Left renal cortex interstitium (tissue), 4 donors: ENCODE results near the gene GALR3. TPM values are rescaled to one million over a fixed set of nuclear protein-coding genes. Genes with fewer than 3 reads are reported as not detected.

Experiments used
- DNase-seq, 4 donors: peaks; one replicate each; pipeline ENCODE4 v3.0.0-alpha.2; 2013; ENCODE audit warnings: low read depth in 4 of 4, low spot score in 2 of 4, missing footprints in 1 of 4
- polyA plus RNA-seq, 4 donors: library from polyadenylated mRNA; unstranded; fragments of 120-200 nt; gene quantifications; one replicate each; pipeline ENCODE4 v1.2.1, GENCODE V29; 2013; ENCODE audit not compliant: insufficient read length in 4 of 4

The GALR3 gene
- polyA plus RNA-seq, 4 donors: 0.14 TPM; not detected in 3

- DNase-seq: no peak
Measured at GRCh38 chr22:37855462-37855861, 32.3 kb downstream of the GALR3 start.

- no peak for DNase-seq
Measured at GRCh38 chr22:37860796-37861421, 37.7 kb downstream of the GALR3 start.

- no peak for DNase-seq
Measured at GRCh38 chr22:37862570-37863325, 39.6 kb downstream of the GALR3 start.

GRCh38 chr22:37865510-37865909 is 42.3 kb downstream of the GALR3 start:
- no peak for DNase-seq

GRCh38 chr22:37870273-37870672 is 47.1 kb downstream of the GALR3 start:
- DNase-seq: no peak

Other genes with a start within 250 kb of the GALR3 start
- gene LGALS2, start 243.3 kb upstream of the GALR3 start, polyA plus RNA-seq: 10 to 100 TPM; 28.3 to 39.0 (median 32.8) TPM
- gene GGA1, start 214.5 kb upstream of the GALR3 start, polyA plus RNA-seq: 10 to 100 TPM; 38.4 to 79.0 (median 61.9) TPM
- gene SH3BP1, start 183.7 kb upstream of the GALR3 start, polyA plus RNA-seq: 10 to 100 TPM; 19.8 to 24.8 (median 22.3) TPM
- 10 to 100 TPM; 16.7 to 22.7 (median 18.4) TPM for gene PDXP, start 164.7 kb upstream of the GALR3 start, polyA plus RNA-seq
- gene LGALS1, start 147.7 kb upstream of the GALR3 start, polyA plus RNA-seq: 100 to 1,000 TPM; 370 to 614 (median 396) TPM
- gene NOL12, start 137.0 kb upstream of the GALR3 start, polyA plus RNA-seq: 10 to 100 TPM; 17.2 to 27.0 (median 23.9) TPM
- gene TRIOBP, start 126.3 kb upstream of the GALR3 start, polyA plus RNA-seq: 10 to 100 TPM; 63.9 to 92.2 (median 79.9) TPM
- gene GCAT, start 15.4 kb upstream of the GALR3 start, polyA plus RNA-seq: 10 to 100 TPM; 11.5 to 18.1 (median 15.5) TPM
- 10 to 100 TPM; 21.4 to 33.0 (median 29.8) TPM for gene ANKRD54, start 21.0 kb downstream of the GALR3 start, polyA plus RNA-seq
- gene EIF3L, start 26.0 kb downstream of the GALR3 start, polyA plus RNA-seq: 1,000 to 10,000 TPM in 2 of 4 donors, 100 to 1,000 TPM in 2; 872 to 1,137 (median 1,004) TPM
- 10 to 100 TPM; 28.3 to 32.4 (median 30.1) TPM for gene MICALL1, start 82.9 kb downstream of the GALR3 start, polyA plus RNA-seq
- 1 to 10 TPM; 4.2 to 5.8 (median 5.1) TPM for gene C22orf23, start 130.2 kb downstream of the GALR3 start, polyA plus RNA-seq
- gene POLR2F, start 130.3 kb downstream of the GALR3 start, polyA plus RNA-seq: 10 to 100 TPM; 69.0 to 86.8 (median 73.5) TPM
- gene SOX10, start 161.2 kb downstream of the GALR3 start, polyA plus RNA-seq: 1 to 10 TPM; 1.0 to 2.1 (median 1.2) TPM
- 10 to 100 TPM; 25.5 to 46.4 (median 39.2) TPM for gene PICK1, start 234.0 kb downstream of the GALR3 start, polyA plus RNA-seq